Gastrocnemius medialis (tissue), 4 donors: Measurements from ENCODE around the gene TRAM2.

Experiments
- CTCF ChIP-seq, 5 experiments: fragments of 450-650 bp in 3 of 5; fragments of 200-600 bp in 2 of 5; sonication (generic) in 2 of 5; IDR thresholded peaks in 4 of 5; conservative IDR thresholded peaks in 1 of 5; 1 replicate in 4 of 5; 2 replicates in 1 of 5; pipeline ENCODE4 v1.5.1; 2016 to 2019; ENCODE audit warnings: antibody characterized with exemption in 5 of 5, mild to moderate bottlenecking in 3 of 5, moderate library complexity in 3 of 5
- POLR2A ChIP-seq, 2 donors: fragments of 450-650 bp; IDR thresholded peaks; one replicate each; pipeline ENCODE4 v1.6.1; 2017; ENCODE audit warnings: antibody characterized with exemption in 2 of 2, mild to moderate bottlenecking in 2 of 2, moderate library complexity in 2 of 2

DNA sequence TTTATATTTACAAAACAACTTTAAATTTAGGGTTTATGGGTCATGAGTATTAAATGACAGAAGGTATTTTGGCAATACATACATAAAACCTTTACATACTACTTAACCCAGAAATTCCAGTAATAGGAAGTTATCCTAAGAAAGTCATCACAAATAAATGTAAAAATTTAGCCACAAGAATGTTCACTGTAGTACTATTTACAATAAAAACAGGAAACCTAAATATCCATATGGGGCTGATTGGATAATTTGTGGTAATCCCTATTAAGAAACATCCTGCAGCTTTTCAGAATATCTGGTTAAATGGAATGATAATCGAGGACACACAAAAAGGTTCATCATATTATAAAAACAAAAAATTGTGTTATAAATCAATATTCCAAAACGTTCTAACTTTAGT, 44.4 kb downstream of the TRAM2 start:
- TF ChIP-seq CTCF (IDR thresholded peaks at IDR 0.05 in 4 of 5, conservative IDR thresholded peaks at IDR 0.05 in 1 of 5) (no peak), POLR2A (IDR thresholded peaks at IDR 0.05) (no peak)
